Activated CD4-positive, alpha-beta T cell treated with anti-CD3 and anti-CD28 coated beads, Interleukin-2, amount 50 U/mL, for 16 hours (primary cell): ENCODE results near the gene GPX4.

Experiments used
- DNase-seq: peaks from one replicate; pipeline ENCODE4 v3.0.0-alpha.2; 2020

The GPX4 gene

DNA sequence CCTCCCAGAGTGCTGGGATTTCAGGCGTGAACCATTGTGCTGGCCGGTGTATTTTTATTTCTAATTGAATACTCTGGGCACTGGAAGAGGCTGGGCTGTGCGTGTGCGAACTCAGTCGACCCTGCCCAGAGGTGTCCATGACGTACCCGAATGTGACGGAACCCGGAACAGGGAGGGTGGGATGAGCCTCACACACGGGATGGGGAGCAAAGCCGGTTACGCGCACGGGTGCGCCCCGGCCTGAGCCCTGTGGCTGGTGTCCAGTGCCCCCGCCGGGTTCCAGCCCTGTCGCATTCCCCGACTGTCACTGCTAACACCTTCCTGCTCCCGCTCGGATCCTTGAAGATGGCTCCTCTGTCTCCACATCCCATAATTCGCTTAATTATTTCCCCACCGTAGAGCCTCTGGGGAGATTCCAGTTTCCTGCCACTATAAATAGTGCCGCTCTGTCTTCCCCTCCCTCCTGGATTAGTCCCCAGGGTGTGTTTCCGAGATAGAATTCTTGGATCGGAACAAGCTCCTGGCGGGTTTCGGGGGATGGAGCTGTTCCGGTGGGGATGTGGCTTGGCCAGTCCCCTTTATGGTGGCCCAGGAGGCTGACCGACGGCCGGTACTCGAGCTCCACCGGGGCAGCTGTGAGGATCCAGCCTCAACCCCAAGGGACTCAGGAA, 48.3 kb downstream of the GPX4 start:
- no peak for DNase-seq

DNA sequence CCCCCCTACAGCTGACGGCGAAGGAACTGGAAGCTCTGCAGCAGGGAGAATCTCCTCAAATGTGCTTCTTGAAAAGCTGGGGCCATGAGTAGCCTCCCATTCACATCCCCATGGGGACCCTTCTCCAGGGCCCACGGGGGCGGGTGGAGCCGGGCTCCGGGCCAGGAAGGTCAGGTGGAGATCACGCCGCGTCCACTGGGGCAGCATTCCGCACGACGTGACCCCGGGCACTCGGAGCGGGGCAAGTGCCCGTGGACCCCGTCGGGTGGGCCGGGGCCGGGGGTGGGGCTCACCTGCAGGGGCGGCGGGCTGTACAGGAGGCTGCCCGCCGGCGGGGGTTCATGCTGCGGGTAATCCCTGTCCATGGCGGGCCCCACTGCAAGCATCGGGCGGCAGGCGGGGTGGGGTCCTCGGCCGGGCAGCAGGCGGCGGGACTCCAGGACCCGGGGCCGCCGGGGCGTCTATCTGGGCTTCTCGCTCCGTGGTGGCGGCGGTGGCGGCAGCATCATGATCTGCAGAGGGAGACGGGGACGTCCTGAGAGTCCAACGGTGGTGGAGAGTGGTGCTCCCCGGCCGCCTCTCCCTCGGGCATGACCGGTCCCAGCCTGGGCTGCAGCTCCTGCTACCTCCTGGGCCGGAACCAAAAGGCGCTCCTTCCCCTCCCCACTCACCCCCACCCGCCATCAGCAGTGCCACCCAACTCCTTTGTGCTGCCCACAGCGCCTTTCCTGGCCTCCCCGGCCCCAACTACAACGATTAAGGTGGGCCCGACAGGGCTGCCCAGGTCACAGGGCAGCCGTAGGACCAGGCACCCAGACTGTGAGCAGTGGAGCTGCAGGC, 50.3 kb downstream of the GPX4 start:
- DNase-seq, result no peak

- no peak for DNase-seq
Observed at GRCh38 chr19:1154731-1155351, 51.0 kb downstream of the GPX4 start.

DNA sequence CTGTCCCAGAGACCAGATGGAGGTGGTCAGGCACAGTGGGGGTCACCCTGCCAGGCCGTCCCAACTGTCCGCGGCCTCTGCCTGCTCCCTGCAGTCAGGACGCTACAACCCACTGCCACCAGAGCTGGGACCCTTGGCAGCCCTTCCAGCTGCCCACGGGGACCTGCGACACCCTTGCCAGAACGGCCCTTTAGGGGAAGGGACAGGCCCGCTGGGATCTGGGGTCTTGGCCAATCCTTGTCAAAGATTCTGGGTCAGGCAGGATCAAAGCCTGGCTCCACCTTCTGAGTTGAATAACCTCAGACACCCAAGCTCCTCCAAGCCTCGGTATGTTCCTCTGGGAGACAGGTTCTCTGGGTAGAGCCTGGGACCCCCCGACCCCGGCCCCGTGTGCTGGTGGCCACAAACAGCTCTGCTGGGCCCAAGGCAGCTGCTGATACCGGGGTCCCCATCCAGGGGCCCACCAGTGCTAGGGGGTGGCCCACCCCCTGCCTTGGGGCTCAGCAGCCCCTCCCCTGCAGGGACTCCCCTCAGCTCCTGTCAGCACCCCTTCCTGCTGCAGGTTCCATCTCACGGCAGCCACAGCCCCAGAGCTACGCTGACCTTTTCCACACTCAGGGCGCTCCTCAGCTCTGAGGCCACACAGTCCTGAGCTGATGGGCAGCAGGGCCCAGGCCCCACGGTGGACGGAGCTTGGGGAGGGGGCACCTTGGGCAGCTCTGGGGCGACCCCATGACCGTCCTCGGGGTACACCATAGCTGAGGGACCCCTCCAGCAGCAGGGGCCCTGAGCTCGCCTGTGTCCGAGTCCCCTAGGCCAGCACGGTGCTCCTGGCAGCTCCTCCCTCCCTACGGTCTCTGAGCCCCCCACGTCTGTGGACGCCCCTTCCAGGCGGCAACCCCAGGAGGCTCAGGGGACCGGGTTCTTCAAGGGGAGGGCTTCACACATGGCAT, 51.8 kb downstream of the GPX4 start:
- DNase-seq, result no peak
